Measurements from ENCODE around the gene GGN. TPM values are rescaled to one million over a fixed set of nuclear protein-coding genes. Genes with fewer than 3 reads are reported as not detected.

GGN gene
- total and polyA plus RNA-seq, 7 donors: 0.04 to 0.34 (median 0.19) TPM; not detected in 3

DNA sequence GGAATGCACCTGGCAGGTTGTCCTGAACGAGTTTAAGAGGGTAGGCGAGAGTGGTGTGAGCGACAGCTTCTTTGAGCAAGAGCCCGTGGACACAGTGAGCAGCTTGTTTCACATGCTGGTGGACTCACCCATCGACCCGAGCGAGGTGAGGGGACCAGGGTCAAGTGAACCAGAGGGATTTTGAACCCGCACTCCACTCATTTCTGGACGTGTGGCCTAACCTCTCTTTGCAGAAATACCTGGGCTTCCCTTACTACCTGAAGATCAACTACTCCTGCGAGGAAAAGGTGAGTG lies 50.5 kb downstream of the GGN start:
- ATAC-seq: no peak
- TF ChIP-seq, protein P1, sequence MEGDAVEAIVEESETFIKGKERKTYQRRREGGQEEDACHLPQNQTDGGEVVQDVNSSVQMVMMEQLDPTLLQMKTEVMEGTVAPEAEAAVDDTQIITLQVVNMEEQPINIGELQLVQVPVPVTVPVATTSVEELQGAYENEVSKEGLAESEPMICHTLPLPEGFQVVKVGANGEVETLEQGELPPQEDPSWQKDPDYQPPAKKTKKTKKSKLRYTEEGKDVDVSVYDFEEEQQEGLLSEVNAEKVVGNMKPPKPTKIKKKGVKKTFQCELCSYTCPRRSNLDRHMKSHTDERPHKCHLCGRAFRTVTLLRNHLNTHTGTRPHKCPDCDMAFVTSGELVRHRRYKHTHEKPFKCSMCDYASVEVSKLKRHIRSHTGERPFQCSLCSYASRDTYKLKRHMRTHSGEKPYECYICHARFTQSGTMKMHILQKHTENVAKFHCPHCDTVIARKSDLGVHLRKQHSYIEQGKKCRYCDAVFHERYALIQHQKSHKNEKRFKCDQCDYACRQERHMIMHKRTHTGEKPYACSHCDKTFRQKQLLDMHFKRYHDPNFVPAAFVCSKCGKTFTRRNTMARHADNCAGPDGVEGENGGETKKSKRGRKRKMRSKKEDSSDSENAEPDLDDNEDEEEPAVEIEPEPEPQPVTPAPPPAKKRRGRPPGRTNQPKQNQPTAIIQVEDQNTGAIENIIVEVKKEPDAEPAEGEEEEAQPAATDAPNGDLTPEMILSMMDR (IDR thresholded peaks at IDR 0.05): no peak
- Histone ChIP-seq H3K4me3 (peak overlapping the region; percentile 73), H3K4me1 (peaks cover 8% of the 10 kb centered on the region), H3K27me3 (ENCODE audit: insufficient read depth in 3 of 3, low read length in 2 of 3) (no peaks in the 10 kb centered on the region), H3K36me3 (ENCODE audit: insufficient read depth in 1 of 2, low read depth in 1 of 2) (peaks cover 0 to 9% of the 10 kb centered on the region in 2 donors), H3K27ac (peak overlapping the region; percentile 96), H3K9me3 (no peaks in the 10 kb centered on the region)
- WGBS, 3 donors: 65 to 73% (median 67%) methylated on average over 10 of the region's 10 CpGs
- intact Hi-C loops (cut with DNase I): loop anchor here in 1 of 2 donors (2.0 to 5.0 kb wide), 2 partner anchors 35 to 435 kb away; no protein-coding TSS in a partner anchor
- no peak for DNase-seq

DNA sequence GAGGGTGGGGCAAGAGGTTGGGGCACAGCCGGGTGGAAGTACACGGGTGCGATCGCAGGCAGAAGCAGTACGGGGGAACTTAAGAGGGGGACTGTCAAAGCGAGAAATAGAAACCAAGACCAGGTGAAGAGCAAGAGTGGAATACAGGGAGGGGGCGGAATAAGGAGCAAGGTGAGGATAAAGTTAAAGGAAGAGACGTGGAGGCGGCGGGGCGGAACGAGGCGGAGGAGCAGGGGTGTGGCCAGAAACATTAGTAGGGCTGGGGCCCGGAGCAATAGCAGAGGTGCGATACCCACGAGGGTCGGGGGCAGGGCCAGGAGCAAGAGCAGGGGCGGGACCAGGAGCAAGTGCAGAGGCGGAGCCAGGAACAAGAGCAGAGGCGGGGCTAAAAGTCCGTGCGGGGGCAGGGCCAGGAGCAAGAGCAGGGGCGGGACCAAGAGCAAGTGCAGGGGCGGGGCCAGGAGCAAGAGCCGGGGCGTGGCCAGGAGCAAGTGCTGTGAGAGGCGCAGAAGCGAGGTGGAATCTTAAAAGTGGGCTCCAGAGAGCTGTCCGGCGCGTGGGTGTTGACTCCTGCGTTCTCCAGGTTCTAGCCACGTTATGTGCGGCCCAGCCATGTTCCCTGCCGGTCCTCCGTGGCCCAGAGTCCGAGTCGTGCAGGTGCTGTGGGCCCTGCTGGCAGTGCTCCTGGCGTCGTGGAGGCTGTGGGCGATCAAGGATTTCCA lies 51.0 kb downstream of the GGN start:
- DNase-seq (peak; percentile 93 to 96), ATAC-seq (peak; percentile 77 to 80 (median 80))
- TF ChIP-seq, protein P1 (IDR thresholded peaks at IDR 0.05): no peak
- peaks cover 8% of the 10 kb centered on the region for H3K4me1 ChIP-seq
- intact Hi-C loops (cut with DNase I): loop anchor here in 1 of 2 donors (2.0 to 5.0 kb wide), 2 partner anchors 36 to 434 kb away; no protein-coding TSS in a partner anchor
- WGBS, 3 donors: 3 to 7% (median 6%) methylated on average over 37 to 41 of the region's 41 CpGs
- H3K27me3 ChIP-seq (ENCODE audit: insufficient read depth in 3 of 3, low read length in 2 of 3): no peaks in the 10 kb centered on the region
- H3K4me3 ChIP-seq: peak overlapping the region; percentile 73
- no peaks in the 10 kb centered on the region for H3K9me3 ChIP-seq
- peak overlapping the region; percentile 96 for H3K27ac ChIP-seq
- H3K36me3 ChIP-seq (ENCODE audit: insufficient read depth in 1 of 2, low read depth in 1 of 2): peaks cover 0 to 9% of the 10 kb centered on the region in 2 donors

GRCh38 chr19:38335949-38336637 lies 51.7 kb downstream of the GGN start:
- ATAC-seq: peak; percentile 88 to 93 (median 88)
- peak overlapping the region; percentile 73 for H3K4me3 ChIP-seq
- intact Hi-C loops (cut with DNase I): loop anchor here in 1 of 2 donors (1.0 to 5.0 kb wide), 5 partner anchors 37 to 434 kb away; no protein-coding TSS in a partner anchor
- peak; percentile 95 to 97 for DNase-seq
- H3K9me3 ChIP-seq: no peaks in the 10 kb centered on the region
- H3K27ac ChIP-seq: peak overlapping the region; percentile 96
- TF ChIP-seq, protein P1 (IDR thresholded peaks at IDR 0.05): no peak
- H3K36me3 ChIP-seq (ENCODE audit: insufficient read depth in 1 of 2, low read depth in 1 of 2): peaks cover 0 to 9% of the 10 kb centered on the region in 2 donors
- H3K27me3 ChIP-seq (ENCODE audit: insufficient read depth in 3 of 3, low read length in 2 of 3): no peaks in the 10 kb centered on the region
- H3K4me1 ChIP-seq: peaks cover 8% of the 10 kb centered on the region
- WGBS, 3 donors: 1% methylated on average over 47 to 52 of the region's 52 CpGs

Other genes with a start within 250 kb of the GGN start
- not detected for gene DPF1, start 163.8 kb downstream of the GGN start, total RNA-seq
- gene DPF1, start 163.8 kb downstream of the GGN start, polyA plus RNA-seq: under 1 TPM; 0.07 to 0.17 (median 0.16) TPM
- gene PPP1R14A, start 131.7 kb downstream of the GGN start, total RNA-seq: 10 to 100 TPM in 3 of 4 donors, 1 to 10 TPM in 1; 9.2 to 17.0 (median 11.3) TPM
- 10 to 100 TPM in 2 of 3 donors, 1 to 10 TPM in 1; 9.9 to 18.7 (median 12.1) TPM for gene PPP1R14A, start 131.7 kb downstream of the GGN start, polyA plus RNA-seq
- 1 to 10 TPM in 2 of 4 donors, under 1 TPM in 2; 0.95 to 2.2 (median 1.2) TPM for gene SPINT2, start 123.5 kb downstream of the GGN start, total RNA-seq
- gene SPINT2, start 123.5 kb downstream of the GGN start, polyA plus RNA-seq: 1 to 10 TPM in 1 of 3 donors, under 1 TPM in 2; 0.49 to 1.1 (median 0.59) TPM
- 1 to 10 TPM in 2 of 4 donors, not detected in 2; 3.4 to 3.7 TPM for gene C19orf33, start 83.8 kb downstream of the GGN start, total RNA-seq
- gene C19orf33, start 83.8 kb downstream of the GGN start, polyA plus RNA-seq: 1 to 10 TPM; 3.7 to 7.1 (median 6.5) TPM
- 10 to 100 TPM; 20.1 to 27.2 (median 21.6) TPM for gene YIF1B, start 72.1 kb downstream of the GGN start, total RNA-seq
- gene YIF1B, start 72.1 kb downstream of the GGN start, polyA plus RNA-seq: 10 to 100 TPM; 38.8 to 57.7 (median 42.7) TPM
- gene KCNK6, start 68.2 kb downstream of the GGN start, total RNA-seq: under 1 TPM; 0.54 to 0.69 (median 0.64) TPM
- under 1 TPM; 0.21 to 0.42 (median 0.39) TPM for gene KCNK6, start 68.2 kb downstream of the GGN start, polyA plus RNA-seq
- 1 to 10 TPM in 3 of 4 donors, under 1 TPM in 1; 0.81 to 2.1 (median 1.6) TPM for gene CATSPERG, start 52.2 kb downstream of the GGN start, total RNA-seq
- 1 to 10 TPM in 2 of 3 donors, under 1 TPM in 1; 0.75 to 2.6 (median 1.5) TPM for gene CATSPERG, start 52.2 kb downstream of the GGN start, polyA plus RNA-seq
- gene PSMD8, start 13.5 kb downstream of the GGN start, total RNA-seq: 100 to 1,000 TPM; 348 to 889 (median 587) TPM
- 1,000 to 10,000 TPM in 1 of 3 donors, 100 to 1,000 TPM in 2; 719 to 1,414 (median 791) TPM for gene PSMD8, start 13.5 kb downstream of the GGN start, polyA plus RNA-seq
- 1 to 10 TPM in 3 of 4 donors, under 1 TPM in 1; 0.69 to 2.1 (median 1.5) TPM for gene SPRED3, start 663 bp upstream of the GGN start, total RNA-seq
- gene SPRED3, start 663 bp upstream of the GGN start, polyA plus RNA-seq: 1 to 10 TPM in 1 of 3 donors, under 1 TPM in 2; 0.01 to 1.0 (median 0.10) TPM
- 1 to 10 TPM; 1.1 to 4.5 (median 1.4) TPM for gene FAM98C, start 15.1 kb upstream of the GGN start, total RNA-seq
- gene FAM98C, start 15.1 kb upstream of the GGN start, polyA plus RNA-seq: 1 to 10 TPM; 1.4 to 6.6 (median 1.8) TPM
- 1 to 10 TPM in 1 of 4 donors, under 1 TPM in 3; 0.44 to 2.0 (median 0.80) TPM for gene RASGRP4, start 38.2 kb upstream of the GGN start, total RNA-seq
- under 1 TPM; 0.17 to 0.31 (median 0.25) TPM for gene RASGRP4, start 38.2 kb upstream of the GGN start, polyA plus RNA-seq
- 1,000 to 10,000 TPM in 2 of 4 donors, 100 to 1,000 TPM in 2; 572 to 1,211 (median 883) TPM for gene RYR1, start 45.7 kb upstream of the GGN start, total RNA-seq
- gene RYR1, start 45.7 kb upstream of the GGN start, polyA plus RNA-seq: 100 to 1,000 TPM in 2 of 3 donors, 10 to 100 TPM in 1; 56.0 to 278 (median 122) TPM
- 1 to 10 TPM in 3 of 4 donors, under 1 TPM in 1; 0.67 to 1.4 (median 1.2) TPM for gene MAP4K1, start 229.9 kb upstream of the GGN start, total RNA-seq
- gene MAP4K1, start 229.9 kb upstream of the GGN start, polyA plus RNA-seq: under 1 TPM; 0.36 to 0.68 (median 0.64) TPM
- gene EIF3K, start 231.2 kb upstream of the GGN start, total RNA-seq: 100 to 1,000 TPM; 367 to 549 (median 436) TPM
- 100 to 1,000 TPM; 422 to 984 (median 637) TPM for gene EIF3K, start 231.2 kb upstream of the GGN start, polyA plus RNA-seq

All from psoas muscle (tissue), 8 donors.